ENCODE results near the gene GFOD1. TPM values are rescaled to one million over a fixed set of nuclear protein-coding genes. Genes with fewer than 3 reads are reported as not detected.

Gene GFOD1
- total RNA-seq, 1 experiment from 2014 or later, result 6.1 TPM

DNA sequence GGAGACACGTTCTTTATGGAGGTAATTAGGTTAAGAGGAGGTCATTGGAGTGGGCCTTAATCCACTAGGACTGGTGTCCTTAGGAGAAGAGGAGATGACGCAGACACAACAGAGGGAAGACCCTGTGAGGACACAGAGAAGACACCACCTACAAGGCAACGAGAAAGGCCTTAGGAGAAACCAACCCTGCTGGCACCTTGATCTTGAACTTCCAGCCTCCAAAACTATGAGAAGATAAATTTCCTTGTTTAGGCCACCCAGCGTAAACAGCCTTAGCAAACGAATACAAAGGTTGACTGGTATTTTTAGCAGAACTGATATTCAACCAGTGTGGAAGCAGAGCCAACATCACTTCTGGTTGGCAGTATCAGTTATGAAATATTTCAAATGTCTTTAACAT is 75.2 kb downstream of the GFOD1 start:
- no peak overlapping the region for H3K56ac ChIP-seq (ENCODE audit: insufficient read length, low read depth, low read length)
- no peak overlapping the region for H2BK5ac ChIP-seq (ENCODE audit: insufficient read length, low read length)
- H3K79me2 ChIP-seq (ENCODE audit: insufficient read depth, low read length), result no peaks in the 10 kb centered on the region
- no peak overlapping the region for H3K27ac ChIP-seq (ENCODE audit: insufficient read length, low read depth, low read length)
- H3K18ac ChIP-seq (ENCODE audit: insufficient read length, low read depth, low read length), result no peak overlapping the region
- no peak overlapping the region for H2BK20ac ChIP-seq (ENCODE audit: low read depth, low read length, poor library complexity, severe bottlenecking)
- H2BK15ac ChIP-seq (ENCODE audit: low read depth, low read length), result no peak overlapping the region
- H3K4me1 ChIP-seq (ENCODE audit: insufficient read depth, low read length), result peaks cover 4% of the 10 kb centered on the region; the same call in 1 of the 2 replicates
- peaks cover 0 to 4% (median 0%) of the 10 kb centered on the region in 3 experiments; a peak in 3 of 7 replicates for H3K36me3 Mint-ChIP-seq (ENCODE audit: insufficient read depth in 1 of 3, low read depth in 3 of 3)
- H3K27ac Mint-ChIP-seq, result 0 out of 7 replicates have a peak overlapping the region, but pooled peaks of 1 of the 3 experiments have one; percentile 9
- peaks cover 26 to 34% of the 10 kb centered on the region in 2 experiments for H3K4me1 Mint-ChIP-seq
- H3K23ac ChIP-seq (ENCODE audit: insufficient read length, low read depth, low read length), result no peak overlapping the region
- no peak overlapping the region for H2BK120ac ChIP-seq (ENCODE audit: low read depth, low read length, poor library complexity, severe bottlenecking)
- no peaks in the 10 kb centered on the region for H3K9me3 ChIP-seq (ENCODE audit: control insufficient read depth, low read depth, low read length)
- no peak overlapping the region for H3K14ac ChIP-seq (ENCODE audit: insufficient read depth, low read length)
- H3K9me3 Mint-ChIP-seq, result no peaks in the 10 kb centered on the region; a peak in 1 of 5 replicates
- no peaks in the 10 kb centered on the region for H4K20me1 ChIP-seq (ENCODE audit: control insufficient read depth, insufficient read depth, insufficient read length)
- no peak overlapping the region for H3K4me3 Mint-ChIP-seq
- peaks cover 2% of the 10 kb centered on the region; the same call in 1 of the 2 replicates for H3K27me3 Mint-ChIP-seq (ENCODE audit: low read depth)
- H2AFZ ChIP-seq (ENCODE audit: low read length), result no peak overlapping the region
- H4K5ac ChIP-seq (ENCODE audit: insufficient read length, low read depth, low read length), result no peak overlapping the region
- H3K4ac ChIP-seq (ENCODE audit: low read depth, low read length), result no peak overlapping the region
- no peak for TF ChIP-seq CTCF (conservative IDR thresholded peaks at IDR 0.05)
- no CpG with 5 or more reads among the region's 5 CpGs for WGBS (ENCODE audit: extremely low coverage, insufficient read length, low lambda C conversion rate)
- DNase-seq, result no peak
- no peak overlapping the region for H3K4me2 ChIP-seq (ENCODE audit: insufficient read depth, insufficient read length, low read length)
- H3K23me2 ChIP-seq (ENCODE audit: insufficient read length, low read depth, low read length, poor library complexity, severe bottlenecking), result no peaks in the 10 kb centered on the region
- no peak overlapping the region for H4K8ac ChIP-seq (replicated peaks; ENCODE audit: insufficient read length, low read depth, low read length)
- no peak overlapping the region for H4K91ac ChIP-seq (ENCODE audit: insufficient read length, low read depth, low read length)
- H2BK12ac ChIP-seq (ENCODE audit: insufficient read length, low read depth, low read length), result no peak overlapping the region
- H3K27me3 ChIP-seq (ENCODE audit: insufficient read depth, low read length), result no peaks in the 10 kb centered on the region
- no peak overlapping the region for H3T11ph ChIP-seq (ENCODE audit: low read length)
- no peak overlapping the region for H2AK5ac ChIP-seq (ENCODE audit: insufficient read length, low read length)
- H3K9ac ChIP-seq (ENCODE audit: extremely low read depth, insufficient read length, low read length), result no peak overlapping the region
- no peaks in the 10 kb centered on the region for H3K79me1 ChIP-seq (ENCODE audit: insufficient read depth, low read depth, low read length, poor library complexity, severe bottlenecking)
